Right lobe of liver (tissue), 4 donors: ENCODE results near the gene MYOF.

Experiments
- CTCF ChIP-seq, 4 donors: fragments of 200-600 bp in 3 of 4; fragments of 450-650 bp in 1 of 4; IDR thresholded peaks; one replicate each; pipeline versions ENCODE4 v1.5.1 to v1.8.0; 2016 to 2022; ENCODE audit warnings: antibody characterized with exemption in 4 of 4, mild to moderate bottlenecking in 2 of 4
- POLR2A ChIP-seq: fragments of 450-650 bp; IDR thresholded peaks from one replicate; pipeline ENCODE4 v1.6.1; 2017; ENCODE audit warnings: antibody characterized with exemption, mild to moderate bottlenecking
- donor health status: DM: no; HTN: no; CAD: no.
- donor health status: DM: no; HTN: no; CAD: no.
- donor health status: DM: no; HTN: yes; CAD: no.

DNA sequence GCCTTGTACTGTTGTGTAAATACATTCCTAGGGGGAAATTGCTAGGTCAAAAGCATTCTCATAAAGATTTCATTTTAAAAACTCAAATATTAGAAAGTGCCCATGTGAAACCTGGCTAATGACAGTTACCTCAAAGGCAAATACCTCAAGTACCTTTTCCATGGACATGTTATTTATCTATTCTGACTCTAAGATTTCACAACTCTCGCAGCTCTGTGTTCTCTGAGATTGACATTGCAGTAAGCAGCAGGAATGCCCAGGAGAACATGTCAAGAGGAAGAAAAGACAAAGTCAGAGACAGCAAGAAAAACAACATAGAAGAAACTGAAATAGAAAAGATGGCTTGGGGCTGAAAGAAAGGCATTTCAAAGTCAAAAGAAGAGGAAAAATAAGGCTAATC lies 221.0 kb downstream of the MYOF start:
- TF ChIP-seq CTCF (IDR thresholded peaks at IDR 0.05), result no peak
- TF ChIP-seq POLR2A, result no peak
